CD4-positive, alpha-beta T cell treated with Interleukin-1 beta for 1 hour (primary cell): ENCODE results near the gene RND3.

Experiments used
- DNase-seq, 2 donors: peaks; one replicate each; pipeline ENCODE4 v3.0.0-alpha.2; 2020 to 2022

The RND3 gene

GRCh38 chr2:150474326-150475074, 13.0 kb downstream of the RND3 start:
- DNase-seq: no peak

GRCh38 chr2:150473767-150474166, 13.7 kb downstream of the RND3 start:
- no peak for DNase-seq

- DNase-seq: no peak
Measured at GRCh38 chr2:150472511-150472899, 15.0 kb downstream of the RND3 start.

GRCh38 chr2:150471813-150472510, 15.5 kb downstream of the RND3 start:
- no peak for DNase-seq

- no peak for DNase-seq
Measured at GRCh38 chr2:150470435-150470834, 17.0 kb downstream of the RND3 start.

- no peak for DNase-seq
Measured at GRCh38 chr2:150469706-150470274, 17.7 kb downstream of the RND3 start.

- no peak for DNase-seq
Measured at GRCh38 chr2:150468350-150468960, 19.0 kb downstream of the RND3 start.

- DNase-seq: no peak
Measured at GRCh38 chr2:150467621-150467963, 19.9 kb downstream of the RND3 start.

GRCh38 chr2:150466741-150467620, 20.5 kb downstream of the RND3 start:
- DNase-seq: no peak

- DNase-seq: no peak
Measured at GRCh38 chr2:150465703-150466569, 21.5 kb downstream of the RND3 start.

GRCh38 chr2:150464986-150465385, 22.5 kb downstream of the RND3 start:
- DNase-seq: no peak

GRCh38 chr2:150464270-150464669, 23.2 kb downstream of the RND3 start:
- no peak for DNase-seq

- no peak for DNase-seq
Measured at GRCh38 chr2:150462770-150463169, 24.7 kb downstream of the RND3 start.

- no peak for DNase-seq
Measured at GRCh38 chr2:150459281-150459680, 28.2 kb downstream of the RND3 start.

GRCh38 chr2:150450765-150451164, 36.7 kb downstream of the RND3 start:
- no peak for DNase-seq

GRCh38 chr2:150449856-150450255, 37.6 kb downstream of the RND3 start:
- no peak for DNase-seq

- no peak for DNase-seq
Measured at GRCh38 chr2:150445398-150445797, 42.1 kb downstream of the RND3 start.

- DNase-seq: no peak
Measured at GRCh38 chr2:150442484-150442883, 45.0 kb downstream of the RND3 start.

- DNase-seq: no peak
Measured at GRCh38 chr2:150441784-150442183, 45.7 kb downstream of the RND3 start.

- no peak for DNase-seq
Measured at GRCh38 chr2:150441226-150441625, 46.2 kb downstream of the RND3 start.

- no peak for DNase-seq
Measured at GRCh38 chr2:150438654-150439053, 48.8 kb downstream of the RND3 start.

- no peak for DNase-seq
Measured at GRCh38 chr2:150438041-150438440, 49.4 kb downstream of the RND3 start.
